DMS 273 (cell line): ENCODE measurements around the gene POLDIP2.

Source experiments
- DNase-seq: peaks from one replicate; lab custom pipeline; 2025; ENCODE audit not compliant: unreplicated experiment; lab: John Stamatoyannopoulos, UW

POLDIP2 gene, protein sequence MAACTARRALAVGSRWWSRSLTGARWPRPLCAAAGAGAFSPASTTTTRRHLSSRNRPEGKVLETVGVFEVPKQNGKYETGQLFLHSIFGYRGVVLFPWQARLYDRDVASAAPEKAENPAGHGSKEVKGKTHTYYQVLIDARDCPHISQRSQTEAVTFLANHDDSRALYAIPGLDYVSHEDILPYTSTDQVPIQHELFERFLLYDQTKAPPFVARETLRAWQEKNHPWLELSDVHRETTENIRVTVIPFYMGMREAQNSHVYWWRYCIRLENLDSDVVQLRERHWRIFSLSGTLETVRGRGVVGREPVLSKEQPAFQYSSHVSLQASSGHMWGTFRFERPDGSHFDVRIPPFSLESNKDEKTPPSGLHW

DNA sequence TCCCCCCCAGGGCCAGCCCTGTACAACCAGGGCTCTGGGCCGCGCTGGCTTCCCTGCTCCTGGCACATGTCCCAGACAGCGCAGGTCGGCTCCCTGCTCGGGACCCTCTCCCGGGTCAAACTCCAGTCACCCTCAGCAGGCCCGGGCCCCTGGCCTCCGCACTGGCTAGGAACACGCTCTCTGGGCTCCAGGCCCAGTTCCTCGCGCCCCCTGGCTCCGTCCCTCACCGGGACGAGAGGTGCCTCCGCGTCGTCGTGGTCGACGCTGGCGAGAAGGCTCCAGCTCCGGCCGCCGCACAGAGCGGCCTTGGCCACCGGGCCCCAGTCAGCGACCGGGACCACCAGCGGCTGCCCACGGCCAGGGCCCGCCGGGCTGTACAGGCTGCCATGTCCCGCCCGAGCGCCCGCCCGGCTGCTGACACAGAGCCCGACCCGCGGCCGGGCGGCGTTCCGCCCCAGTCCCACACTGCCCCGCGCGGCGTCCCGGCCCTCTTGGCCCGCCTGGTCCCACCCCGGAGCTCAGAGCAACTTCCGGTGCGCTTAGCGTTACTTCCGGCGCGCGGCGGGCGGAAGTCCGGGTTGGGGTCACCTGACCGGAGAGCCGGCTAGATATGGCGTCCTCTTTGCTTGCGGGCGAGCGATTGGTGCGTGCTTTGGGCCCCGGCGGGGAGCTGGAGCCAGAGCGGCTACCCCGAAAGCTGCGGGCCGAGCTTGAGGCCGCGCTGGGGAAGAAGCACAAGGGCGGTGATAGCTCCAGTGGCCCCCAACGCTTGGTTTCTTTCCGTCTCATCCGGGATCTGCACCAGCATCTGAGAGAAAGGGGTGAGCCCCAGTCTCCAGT lies at the start of gene POLDIP2:
Gene POLDIP2 (minus strand): TSS at position 467 of the 840 bp plus-strand sequence. CDS start 79 bp downstream, at position 388.
- DNase-seq = peak; percentile 98

DNA sequence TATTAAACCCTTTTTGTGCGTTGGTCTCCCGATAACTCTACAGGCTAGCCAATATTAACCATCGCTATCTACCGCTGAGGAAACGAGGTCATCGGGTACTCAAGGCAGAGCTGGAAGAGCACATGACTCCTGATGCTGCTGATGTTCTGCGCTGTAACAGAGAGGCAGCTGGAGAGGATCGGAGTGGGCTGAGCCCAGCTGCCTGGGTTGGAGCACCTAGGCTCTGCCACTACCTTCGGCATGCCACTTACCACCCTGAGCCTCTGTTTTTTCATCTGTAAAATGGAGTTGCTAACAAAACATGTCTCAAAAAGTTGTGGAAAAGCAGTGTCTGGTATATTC lies 49.1 kb upstream of the POLDIP2 start:
- DNase-seq = peak; percentile 59

DNA sequence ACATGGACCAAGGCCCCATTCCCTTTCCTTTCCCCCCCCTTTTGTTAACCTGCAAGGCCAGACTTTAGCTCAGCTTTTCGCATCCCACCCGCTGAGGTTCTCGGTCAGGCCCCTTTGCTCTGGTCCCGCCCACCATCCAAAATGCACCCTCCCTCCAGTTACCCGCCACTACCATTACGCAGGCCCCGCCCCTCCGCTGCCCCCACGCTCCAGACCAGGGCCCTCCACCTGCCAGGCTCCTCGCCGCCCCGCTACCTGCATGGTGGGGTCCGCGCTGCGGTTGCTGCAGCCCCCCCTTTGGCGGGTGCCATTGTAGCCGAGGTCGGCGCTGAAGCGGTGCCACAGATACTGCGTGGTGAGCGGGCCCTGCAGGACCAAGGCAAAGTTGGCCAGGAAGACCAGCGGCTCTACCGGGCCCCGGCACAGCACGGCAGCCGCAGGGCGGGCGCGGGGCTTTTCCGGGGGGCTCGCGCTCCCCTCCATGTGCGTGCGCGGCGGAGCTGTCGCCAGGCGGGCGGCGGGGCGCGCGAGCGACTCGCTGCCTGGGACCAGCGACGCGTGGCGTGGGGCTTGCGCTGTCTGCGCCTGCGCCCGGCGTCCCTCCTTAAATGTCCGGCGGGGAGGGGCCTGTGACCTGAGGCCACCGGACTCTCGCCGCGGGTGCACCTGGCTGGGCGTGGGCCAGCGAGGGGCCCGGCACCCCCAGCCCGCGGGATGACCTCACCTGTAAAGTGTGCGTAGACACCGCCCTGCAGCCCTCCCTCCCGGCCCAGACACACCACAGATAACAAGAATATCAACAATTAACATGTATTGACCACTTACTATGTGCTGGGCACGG lies 48.5 kb upstream of the POLDIP2 start, which contains the start of gene SLC46A1:
Gene SLC46A1 (minus strand): TSS at position 581 of the 841 bp plus-strand sequence. CDS start 98 bp downstream, at position 483.
- peak; percentile 87 for DNase-seq

DNA sequence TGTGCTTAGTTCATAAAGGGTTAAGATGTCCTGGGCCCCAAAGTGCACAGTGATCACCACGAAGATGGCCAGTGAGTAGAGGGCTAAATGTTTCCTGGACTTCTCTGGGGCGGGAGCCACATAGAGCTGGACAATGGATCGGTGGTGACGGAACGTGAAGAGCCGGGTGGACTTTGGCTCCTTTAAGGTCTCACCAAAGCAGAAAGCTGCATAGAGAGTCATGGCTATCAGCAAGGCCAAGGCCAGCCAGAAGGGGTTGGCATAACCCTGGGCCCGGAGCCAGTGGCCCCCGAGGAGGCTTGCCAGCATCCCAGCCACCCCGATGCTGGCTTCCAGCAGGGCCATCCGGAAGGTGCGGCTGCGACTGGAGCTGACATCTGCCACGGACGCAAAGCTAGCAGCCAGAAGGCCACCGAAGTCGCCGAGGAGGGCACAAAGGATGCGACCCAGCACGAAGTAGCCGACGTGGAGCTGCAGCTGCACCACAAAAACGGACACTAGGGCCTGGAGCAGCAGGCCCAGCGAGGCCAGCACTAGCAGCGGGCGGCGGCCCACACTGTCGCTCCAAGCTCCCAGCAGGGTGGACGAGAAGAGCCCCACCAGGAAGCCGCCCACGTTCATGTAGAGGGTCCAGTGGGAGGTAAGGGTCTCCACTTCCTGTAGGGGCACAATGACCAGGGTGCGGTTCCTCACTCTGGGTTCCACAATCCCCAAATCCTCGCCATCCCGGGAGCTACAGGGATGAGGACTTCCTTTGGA lies 47.7 kb upstream of the POLDIP2 start:
- no peak for DNase-seq

DNA sequence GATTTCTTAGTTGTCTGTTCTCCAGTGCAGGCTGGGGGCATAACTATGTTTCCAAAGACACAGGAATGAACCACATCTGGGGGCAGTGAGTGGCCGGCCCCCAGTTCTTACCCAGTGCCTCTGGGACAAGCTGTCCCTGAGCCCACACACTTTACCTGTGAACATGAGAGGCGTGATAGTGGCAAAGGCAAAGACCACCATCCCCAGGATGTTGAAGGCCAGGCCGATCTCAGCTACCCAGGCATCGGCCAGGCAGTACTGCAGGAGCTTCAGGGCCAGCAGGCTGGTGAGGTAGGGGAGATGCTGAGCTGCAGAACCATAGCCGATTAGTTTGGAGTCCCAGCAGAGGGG lies 47.1 kb upstream of the POLDIP2 start:
- no peak for DNase-seq

DNA sequence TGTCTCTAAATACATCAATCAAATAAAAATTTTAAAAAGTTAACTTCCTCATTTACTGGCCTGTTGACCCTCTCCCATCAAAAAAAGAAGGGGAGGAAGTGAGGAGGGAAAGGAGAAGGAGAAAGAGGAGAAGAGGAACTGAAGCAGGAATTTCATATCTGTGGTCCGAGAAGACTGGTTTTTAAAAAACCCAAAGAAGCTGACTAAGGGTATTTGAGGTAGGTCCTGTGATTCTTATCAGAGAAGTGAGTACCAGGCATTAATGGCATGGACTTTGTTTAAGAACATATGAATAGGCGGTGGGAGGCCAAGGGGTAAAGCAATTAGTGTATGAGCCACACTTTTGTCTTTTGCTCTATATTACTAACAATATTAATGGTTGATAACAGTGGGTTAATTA lies 46.7 kb upstream of the POLDIP2 start:
- DNase-seq = no peak

DNA sequence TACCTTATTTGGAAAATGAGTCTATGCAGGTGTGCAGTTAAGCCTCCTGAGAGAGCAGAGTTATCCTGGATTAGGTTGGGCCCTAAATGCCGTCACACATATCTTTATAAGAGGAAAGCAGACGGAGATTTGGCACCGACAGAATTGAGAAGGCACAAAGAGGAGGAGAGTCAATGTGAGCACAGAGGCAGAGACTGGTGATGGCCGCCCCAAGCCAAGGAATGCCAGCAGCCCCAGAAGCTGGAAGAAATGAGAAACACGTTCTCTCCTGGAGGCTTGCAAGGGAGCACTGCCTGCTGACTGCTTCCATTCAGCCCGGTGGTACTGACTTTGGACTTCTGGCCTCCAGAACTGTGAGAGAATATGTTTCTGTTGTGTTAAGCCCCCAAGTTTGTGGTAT lies 45.5 kb upstream of the POLDIP2 start:
- DNase-seq = no peak

DNA sequence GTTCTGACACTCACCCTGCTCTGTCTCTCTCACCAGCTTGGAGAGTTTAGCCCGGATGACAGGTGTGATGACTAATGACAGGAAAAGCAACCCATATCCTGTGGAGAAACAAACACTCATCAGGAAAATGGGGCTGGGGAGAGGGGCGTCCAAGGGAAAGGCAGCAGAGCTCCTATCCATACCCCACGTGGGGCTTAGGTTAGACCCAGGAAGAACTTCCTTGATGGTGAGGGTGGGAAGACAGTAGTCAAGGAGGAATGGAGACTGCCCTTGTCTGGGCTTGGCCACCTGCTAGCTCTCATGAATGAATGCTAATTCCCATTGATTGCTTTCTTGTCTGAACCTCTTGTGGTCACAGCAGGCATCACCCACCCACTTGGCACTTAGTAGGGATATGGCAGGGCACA lies 44.9 kb upstream of the POLDIP2 start:
- DNase-seq = no peak

DNA sequence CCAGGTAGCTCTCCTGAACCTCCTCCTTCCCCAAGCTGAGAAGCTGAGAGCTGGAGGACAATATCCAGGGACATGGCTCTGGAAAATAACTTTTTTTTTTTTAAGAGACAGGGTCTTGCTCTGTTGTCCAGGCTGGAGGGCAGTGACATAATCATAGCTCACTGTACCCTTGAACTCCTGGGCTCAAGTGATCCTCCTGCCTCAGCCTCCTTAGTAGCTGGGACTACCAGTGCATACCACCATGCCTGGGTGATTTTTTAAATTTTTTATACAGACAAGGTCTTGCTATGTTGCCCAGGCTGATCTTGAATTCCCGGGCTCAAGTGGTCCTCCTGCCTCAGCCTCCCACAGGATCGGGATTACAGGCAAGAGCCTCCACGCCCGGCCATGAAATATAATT lies 42.5 kb upstream of the POLDIP2 start:
- DNase-seq = no peak

DNA sequence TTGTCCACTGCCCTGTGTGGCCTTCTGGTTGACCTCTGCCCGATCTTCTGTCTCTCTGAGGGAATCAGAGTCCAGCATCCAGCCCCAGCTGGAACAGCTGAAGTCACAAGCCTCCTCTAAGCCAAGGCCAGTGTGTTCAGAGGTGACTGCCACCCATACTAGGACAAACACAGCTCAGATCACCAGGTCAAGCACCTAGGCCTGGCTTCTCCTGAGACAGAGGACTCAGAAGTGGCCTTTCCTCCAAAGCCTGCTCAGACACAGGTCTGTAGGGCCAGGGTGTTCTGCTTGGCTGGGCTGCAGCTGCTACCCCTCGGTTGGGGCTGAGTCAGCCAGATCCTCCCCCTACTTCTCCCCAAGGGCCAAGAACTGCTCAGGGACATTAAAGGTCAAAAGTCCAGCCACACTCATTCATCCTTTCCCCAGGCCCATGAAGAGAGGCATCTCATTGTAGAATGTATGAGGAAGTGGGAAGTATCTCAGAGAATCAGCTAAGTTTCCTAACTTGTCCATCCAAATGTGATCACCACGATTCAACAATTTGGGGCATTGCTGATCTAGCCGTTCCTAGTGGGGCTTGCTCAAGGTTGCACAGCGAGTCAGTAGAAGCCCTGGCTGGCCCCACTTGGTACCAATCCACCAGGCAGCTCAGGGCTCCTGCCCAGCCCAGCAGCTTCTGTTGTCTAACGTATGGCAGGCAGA lies 41.1 kb upstream of the POLDIP2 start:
- DNase-seq = peak; percentile 47

DNA sequence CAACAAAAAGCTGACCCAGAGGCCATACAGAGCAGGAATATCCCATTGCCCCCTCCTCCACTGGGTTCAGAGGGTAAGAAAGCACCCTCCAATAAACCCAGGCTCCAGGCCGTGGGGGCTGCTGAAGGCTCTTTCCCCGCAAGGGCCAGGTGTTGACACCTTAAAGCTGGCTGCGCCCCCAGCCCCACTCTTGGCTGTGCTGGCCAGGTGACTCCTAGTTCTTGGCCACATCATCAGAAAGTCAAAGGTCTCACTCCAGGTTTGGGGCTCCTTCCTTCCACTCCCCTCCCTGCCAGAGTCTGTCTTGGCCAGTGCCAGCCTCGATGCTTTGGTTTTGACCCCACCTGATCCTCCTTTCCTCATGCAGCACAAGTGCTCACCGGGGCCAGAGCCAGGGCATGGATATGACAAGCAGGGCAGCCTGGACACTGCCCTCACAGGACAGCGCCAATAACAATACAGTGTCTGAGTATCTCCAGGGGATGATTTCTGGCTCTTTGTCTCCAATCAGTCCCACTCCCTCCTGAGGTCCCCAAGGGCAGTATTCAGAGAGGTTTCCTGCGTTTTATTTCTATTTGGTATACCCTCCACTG lies 40.5 kb upstream of the POLDIP2 start:
- DNase-seq = no peak

DNA sequence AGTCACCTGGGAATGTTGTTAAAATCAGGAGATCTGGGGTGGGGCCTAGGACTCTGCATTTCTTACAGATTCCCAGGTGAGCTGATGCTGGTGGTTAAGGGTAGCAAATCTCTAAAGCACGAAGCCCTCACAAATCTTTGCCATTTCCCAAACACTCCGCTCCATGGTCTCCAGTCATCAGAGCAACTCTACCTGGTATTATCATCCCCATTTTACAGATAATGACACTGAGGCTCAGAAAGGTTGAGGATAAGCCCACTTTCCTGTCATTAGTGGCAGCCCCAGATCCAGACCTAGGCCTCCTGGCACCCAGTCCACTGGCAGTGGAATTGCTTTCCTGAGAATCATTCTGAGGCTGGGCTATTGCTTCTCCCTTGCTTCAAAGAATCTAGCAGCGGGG lies 39.9 kb upstream of the POLDIP2 start:
- no peak for DNase-seq

DNA sequence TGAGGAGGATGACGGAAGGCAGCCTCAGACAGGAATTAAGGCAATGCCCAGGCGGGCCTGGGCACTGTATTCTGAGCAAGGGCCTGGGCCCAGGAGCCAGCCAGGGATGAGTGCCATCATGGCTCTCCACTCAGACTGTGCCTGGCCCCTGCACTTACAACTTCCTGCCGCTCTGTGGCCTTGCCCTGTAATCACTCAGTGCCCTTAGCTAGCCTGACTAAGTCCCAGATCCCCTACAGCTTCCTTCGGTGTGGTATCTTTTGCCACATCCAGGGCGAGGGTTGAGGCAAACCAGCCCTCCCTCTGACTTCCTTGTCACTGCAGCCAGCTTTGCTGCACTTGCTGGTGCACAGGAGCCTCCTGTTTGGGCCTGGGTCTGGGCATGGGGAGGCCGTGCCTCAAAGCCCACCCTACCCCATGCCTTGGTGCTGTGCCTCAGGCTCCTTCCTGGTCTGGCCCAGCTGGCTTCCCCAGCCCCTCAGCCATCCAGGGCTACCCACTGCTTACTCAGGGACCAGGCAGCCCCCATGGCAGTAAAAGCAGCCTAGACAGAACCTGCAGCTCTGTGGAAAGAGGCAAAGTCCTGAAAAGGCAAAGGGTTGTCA lies 39.4 kb upstream of the POLDIP2 start:
- no peak for DNase-seq

DNA sequence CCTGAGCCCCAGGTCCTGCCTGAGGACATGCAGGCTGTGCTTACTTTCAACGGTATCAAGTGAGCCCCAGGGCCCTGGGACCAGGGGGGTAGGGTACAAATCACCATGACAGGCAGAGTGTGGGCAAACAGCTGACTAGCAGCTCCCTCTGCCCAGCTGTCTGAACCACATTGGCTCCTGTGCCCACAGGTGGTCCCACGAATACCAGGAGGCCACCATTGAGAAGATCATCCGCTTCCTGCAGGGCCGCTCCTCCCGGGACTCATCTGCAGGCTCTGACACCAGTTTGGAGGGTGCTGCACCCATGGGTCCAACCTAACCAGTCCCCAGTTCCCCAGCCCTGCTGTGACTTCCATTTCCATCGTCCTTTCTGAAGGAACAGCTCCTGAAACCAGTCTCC lies 38.6 kb upstream of the POLDIP2 start:
- DNase-seq = no peak

DNA sequence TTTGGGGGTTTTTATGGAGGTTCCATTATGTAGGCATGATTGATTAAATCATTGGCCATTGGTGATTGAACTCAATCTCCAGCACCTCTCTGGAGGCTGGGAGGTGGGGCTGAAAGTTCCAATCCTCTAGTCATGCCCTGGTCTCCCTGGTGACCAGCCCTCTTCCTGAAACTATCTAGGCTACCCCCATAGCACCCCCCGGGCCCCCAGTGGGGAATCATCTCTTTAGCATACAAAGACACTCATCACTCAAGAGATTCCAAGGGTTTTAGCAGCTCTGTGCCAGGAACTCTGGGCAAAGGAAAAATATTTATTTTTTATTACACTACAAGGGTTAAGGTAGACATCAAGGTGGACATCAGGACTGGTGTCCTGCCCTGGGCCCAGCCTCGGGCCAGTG lies 38.1 kb upstream of the POLDIP2 start:
- DNase-seq = no peak

DNA sequence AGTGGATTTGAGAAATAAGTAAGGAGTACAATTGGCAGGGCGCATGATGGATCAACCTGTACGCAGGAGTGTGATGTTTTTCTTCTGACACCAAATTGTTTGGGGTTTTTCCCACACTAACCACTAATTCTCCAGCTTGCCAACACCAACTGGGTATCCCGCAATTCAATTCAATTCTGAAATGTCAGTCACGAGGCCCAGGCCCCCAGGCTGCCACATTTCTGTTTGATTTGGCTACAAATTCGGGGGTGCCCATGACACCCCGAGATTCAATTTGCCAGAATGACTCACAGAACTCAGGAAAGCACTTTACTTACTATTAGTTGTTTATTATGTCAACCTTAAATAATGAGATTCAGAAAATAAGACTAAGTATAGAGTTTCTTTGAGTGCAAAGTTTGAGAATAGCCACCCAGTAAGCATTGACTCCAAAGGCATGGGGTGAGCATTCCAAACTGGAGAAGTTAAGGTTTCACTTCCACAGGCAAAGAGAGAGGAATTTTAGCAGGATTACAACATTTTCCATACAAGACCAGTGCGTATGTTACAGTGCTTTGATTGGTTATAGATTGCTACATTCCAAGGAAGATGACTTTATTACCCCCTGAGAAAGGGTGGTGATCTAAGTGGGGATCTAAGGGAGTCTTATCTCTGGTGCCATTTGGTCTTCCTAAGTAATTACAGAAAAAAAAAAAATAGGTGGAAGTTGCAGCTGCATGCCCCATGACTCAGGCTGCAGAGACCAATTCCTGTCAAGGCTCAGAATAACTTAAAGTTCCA lies 37.2 kb upstream of the POLDIP2 start:
- DNase-seq = no peak

DNA sequence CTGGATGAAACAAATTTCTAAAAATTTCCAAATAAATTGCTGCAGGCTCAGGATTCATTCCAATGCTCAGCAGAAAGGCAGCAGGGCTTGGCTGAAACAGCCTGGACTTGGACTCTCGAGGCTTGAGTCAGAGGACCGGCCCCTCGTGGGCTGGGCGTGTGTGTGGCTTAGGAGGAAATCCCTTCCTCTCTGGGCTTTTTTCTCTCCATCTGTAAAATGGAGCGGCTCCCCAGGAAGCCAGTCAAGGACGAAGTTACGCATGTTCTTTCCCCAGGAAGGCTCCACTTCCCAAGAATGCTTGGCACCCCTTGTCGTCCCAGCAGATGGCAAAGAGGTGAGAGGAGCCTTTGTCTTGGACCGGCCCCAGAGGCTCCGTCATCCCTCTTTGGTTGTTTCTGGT lies 35.2 kb upstream of the POLDIP2 start:
- DNase-seq = no peak

DNA sequence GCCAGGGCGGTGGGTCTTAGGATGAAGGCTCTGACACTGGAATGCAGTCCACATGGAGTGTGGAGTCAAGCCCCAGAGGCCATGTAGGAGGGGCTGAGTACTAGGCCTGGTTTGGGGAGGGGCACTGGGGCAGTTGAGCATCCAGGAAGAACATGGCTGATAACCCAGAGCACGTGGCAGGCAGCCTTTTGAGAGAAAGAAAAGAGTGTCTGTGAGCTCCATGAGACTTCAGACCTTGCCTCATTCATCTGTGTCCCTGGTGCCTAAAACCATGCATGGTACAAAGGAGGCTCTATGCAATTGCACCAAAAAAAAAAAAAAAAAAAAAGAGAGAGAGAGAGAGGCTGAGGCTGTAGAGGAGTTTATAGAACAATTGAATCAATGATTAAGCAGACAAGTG lies 34.1 kb upstream of the POLDIP2 start:
- no peak for DNase-seq

DNA sequence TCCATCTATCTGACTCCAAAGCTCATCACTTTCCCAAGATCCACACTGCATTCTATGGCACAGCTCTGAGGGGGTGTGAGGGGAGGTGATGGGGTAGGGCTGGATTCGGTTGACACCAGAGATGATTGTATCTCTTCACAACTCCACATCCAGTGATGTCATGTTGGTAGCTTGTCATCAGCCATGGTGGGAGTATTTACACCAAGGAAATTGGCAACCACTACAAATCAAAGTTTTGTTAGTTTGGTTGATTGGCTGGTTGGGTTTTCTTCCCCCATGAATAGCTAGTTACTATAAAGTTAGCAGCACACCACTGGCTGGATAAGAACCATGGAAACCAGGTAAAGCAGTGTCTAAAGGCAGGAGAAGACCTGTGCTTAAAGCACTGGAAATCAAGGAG lies 33.7 kb upstream of the POLDIP2 start:
- DNase-seq = no peak
